Right renal pelvis (tissue), 4 donors: ENCODE results near the gene TRIM40. TPM values are rescaled to one million over a fixed set of nuclear protein-coding genes. Genes with fewer than 3 reads are reported as not detected.
A peak's percentile ranks its signal among the peaks of the same experiment; 100 is the strongest.

Experiments
- DNase-seq, 4 donors: peaks; one replicate each; pipeline ENCODE4 v3.0.0-alpha.2; 2013; ENCODE audit warnings: low read depth in 4 of 4, low spot score in 3 of 4, missing footprints in 1 of 4
- polyA plus RNA-seq, 4 donors: library from polyadenylated mRNA; unstranded; fragments of 120-200 nt; gene quantifications; one replicate each; pipeline ENCODE4 v1.2.1, GENCODE V29; 2013; ENCODE audit not compliant: insufficient read length in 4 of 4

Gene TRIM40
- polyA plus RNA-seq, 4 donors: 0.06 to 0.14 TPM; not detected in 2

DNA sequence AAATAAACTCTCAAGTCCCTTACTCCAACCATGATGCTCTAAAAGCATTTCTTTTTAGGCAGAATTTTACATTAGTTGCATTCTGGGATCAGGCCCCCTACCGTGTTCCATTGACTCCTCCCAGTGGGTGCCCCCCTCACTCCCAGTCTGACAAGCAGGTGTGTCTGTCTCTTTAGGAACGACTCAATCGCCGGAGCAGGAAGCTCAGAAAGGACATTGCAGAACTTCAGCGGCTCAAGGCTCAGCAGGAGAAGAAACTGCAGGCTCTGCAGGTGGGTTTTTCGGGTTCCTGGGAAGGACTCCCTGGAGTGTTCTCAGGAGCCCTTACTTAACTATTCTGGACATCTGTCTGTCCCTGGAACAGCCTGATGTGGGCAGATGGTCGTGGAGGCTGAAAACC is 9.9 kb downstream of the TRIM40 start:
- no peak for DNase-seq

DNA sequence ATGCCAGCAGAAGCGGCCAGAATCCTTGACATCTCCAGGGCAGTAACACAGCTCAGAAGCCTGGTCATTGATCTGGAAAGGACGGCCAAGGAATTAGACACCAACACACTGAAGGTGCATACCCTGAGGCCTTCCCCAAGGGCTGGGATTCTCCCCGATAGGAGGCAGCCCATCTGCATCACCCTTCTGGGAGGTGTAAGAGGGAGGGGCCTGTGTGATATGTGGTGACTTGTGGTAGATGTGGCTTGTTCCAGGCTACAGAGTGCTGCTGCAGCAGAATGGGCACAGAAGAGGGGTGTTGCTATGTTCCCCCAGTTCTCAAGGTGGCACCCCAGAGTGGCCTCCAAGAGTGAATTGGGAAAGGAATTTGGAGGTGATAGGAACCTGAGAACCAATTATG is 11.2 kb downstream of the TRIM40 start:
- no peak for DNase-seq

DNA sequence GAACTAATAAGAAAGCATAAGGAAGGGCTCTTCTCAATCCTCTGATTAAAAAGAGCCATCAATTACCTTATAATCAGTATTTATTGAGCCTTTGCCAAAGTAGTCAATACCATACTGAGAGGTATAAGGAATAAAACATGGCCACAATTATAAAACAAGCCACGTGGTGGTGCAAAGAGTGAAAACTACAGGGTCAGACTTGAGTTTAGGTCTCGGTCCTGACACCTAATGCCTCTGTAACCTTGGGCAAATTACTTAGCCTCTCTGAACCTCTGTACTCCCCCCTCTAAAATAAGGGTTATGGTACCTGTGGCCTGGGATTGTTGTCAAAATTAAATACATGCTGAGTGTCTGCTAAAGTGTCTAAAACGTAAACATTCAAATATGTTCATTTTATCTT is 13.3 kb downstream of the TRIM40 start:
- DNase-seq: no peak

DNA sequence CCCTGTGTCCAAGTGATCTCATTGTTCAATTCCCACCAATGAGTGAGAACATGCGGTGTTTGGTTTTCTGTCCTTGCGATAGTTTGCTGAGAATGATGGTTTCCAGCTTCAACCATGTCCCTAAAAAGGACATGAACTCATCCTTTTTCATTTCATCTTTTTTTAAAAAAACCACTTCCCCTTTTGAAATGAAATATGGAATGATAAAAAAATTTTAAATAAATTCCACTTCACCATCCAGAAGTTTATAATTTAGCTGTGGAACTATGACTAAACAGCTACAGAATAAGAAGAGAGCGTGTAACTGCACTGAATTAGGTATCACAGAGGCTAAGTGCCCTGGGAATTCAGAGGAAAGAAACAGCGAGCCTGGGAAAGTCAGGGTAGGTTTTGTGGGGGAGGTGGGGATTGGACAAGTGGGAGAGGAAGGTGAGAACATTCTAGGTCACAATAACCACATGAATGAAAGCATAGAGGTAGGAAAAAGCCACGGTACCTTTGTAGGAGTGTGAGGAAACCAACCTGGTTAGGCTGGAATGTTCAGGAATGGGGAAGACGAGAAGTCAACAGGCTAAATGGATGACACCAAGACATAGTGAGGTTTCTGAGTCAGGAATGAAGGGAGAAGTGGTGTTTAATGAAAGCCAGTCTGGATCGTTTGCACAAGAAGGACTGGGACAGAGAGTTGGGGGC is 14.1 kb downstream of the TRIM40 start:
- DNase-seq: no peak

DNA sequence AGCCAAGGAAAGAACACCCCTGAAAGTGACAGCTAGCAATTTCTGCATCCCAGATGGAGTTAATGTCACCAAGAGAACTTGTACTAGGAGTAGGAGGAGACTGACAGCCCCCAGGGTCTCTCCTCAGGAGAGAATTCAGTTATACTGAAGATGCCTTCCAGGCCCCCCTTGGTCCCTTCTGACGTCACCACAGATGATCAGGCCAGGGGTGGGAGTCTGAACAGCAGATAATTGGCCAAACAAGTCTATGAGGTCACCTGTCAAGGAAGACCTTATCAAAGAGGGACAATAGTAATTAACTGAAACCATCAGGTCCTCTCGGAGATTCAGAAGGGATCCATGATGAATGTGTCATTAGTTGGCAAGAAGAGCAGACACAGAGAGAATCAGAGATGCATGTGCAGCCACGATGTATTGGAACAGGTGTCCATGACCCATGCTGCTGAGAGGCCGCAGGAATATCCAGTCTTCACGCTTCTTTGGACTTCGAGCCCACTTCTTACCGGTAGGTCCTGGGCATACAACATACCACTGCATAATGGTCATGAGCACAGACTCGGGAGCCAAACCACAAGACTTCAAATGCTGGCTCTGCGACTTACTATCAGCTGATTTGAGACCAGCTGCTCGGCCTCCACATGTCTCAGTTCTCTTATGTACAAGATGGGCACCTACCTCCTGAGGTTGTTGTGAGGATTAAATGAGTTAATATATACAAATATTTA is 14.9 kb downstream of the TRIM40 start:
- no peak for DNase-seq

DNA sequence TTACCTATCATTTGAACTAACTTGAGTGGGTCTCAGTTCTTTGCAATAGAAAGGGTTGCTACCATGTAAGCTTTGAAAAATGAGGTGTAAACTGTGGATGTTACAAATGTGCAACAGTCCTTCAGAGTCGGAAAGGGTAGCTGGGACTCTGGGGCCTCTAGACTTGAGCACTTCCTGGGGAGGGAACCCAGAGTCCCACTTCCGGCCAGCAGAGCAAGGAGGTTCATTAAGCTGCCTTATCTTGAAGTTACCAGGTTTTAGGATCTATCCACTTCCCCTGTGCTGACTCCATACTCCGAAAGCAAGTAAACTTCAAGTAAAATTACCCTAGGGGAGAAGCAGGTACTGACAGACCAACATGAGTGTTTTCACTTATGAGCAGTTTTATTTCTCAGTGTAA is 15.6 kb downstream of the TRIM40 start:
- no peak for DNase-seq

DNA sequence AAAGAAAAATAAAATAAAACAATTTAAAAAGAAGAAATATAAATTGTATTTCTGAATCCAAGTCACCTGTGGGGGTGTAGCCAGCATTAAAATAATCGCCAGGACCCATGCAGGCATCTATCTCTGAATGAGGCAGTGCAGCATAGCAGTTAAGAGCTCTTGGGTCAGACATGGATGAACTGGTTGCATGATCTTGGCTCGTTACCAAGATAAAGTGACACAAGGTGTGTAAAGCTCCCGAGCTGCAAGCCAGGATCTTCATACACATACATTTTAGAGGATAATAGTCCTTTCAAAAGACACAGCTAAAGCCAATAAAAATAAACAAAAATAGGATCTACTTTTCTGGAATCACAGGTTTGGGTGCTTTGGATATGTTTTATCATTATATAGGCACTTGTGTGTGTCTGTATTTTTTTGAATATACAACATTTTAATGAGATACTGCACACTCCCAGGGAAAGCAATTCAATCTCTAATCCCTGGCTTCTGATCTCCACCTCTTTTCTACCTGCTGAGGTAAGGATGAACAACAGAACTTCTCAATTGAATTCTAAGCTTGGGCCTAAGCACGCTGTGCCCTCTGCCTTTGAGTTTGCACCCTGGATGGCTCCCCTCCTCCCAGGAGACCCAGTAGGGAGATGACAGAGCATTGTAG is 16.2 kb downstream of the TRIM40 start:
- no peak for DNase-seq

DNA sequence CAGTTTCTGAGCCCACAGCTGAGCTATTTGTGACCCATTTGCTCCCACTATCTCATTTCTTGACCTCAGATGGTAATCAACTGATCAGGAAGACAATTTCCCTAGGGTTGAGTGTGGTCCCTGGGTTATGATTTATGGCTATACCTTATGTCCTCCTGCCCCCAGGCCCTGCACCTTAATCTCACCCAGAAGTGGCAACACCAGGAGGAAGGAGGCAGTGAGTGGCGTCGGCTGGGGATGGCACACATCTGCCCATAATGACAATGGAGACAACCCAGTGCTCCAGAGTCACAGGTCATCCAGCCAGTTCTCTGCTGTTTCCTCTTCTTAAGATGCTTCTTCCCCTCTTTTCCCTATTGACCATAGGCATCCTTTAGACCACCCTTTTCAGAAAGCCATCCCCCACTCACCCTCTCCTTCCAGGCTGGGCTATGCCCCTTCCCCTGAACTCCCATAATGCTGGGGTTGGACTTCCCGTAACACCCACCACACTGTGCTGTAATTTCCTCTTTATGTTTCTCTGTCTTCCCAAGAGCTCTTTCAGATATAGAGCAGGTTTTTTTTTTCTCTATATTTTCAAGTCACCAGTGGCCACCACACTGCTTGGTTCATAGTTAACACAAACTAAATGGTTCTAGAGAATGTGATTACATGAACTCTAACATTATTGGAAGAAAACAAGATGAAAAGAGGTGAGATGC is 17.1 kb downstream of the TRIM40 start:
- DNase-seq: no peak

DNA sequence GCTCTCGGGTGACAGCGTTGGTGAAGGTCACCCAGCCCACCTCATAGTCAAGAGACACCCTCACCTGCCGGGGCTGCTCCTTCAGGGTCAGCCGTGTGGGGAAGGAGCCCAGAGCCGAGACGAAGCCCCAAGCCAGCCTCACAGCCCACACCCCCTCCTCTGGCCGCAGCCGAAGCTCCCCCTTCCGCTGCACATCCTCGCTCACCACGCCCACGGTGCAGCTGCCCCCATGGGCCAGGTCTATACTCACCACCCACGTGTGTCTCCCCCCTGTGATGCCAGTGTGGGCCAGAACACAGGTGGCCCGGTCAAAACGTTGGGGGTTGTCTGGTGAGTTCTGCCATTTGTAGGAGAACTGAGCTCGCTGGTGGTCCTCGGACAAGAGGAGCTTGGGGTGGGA is 18.1 kb downstream of the TRIM40 start:
- DNase-seq: no peak

DNA sequence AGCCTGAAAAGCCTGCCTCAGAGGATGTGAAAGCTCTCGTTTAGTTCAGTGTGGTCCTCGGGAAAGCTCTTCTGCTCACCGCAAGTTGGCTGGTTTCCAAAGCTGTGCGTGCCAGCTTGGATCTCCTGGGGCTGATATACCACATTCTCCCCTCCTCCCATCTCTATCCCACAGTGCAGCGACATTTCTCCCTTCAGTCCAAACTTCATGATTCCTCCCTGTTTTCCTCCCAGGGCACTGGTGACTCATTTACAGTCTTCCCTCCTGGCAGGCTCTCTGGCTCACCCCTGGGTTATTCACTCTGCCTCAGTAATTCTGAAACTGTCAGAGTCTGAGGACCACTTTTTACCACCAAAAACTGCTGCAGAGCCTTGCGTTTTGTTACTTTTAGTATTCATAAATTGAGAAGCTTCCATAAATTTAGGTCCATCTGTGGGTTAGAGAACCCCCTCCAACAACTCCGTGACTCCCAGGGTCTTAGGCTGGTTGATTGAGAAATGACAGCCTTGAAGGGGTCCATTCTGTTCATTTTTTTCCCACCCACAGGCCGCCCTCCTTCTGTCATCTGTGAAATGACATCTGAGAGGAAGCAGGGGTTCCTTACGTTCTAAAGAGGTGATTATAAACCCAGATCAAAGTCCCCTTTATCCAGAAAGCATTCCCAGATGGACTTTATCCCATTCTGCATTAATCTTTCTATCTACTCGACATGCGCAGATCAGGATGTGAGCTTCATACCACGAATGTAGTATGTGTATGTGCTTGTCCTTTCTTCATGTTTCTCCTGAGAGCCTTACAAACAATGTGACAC is 19.0 kb downstream of the TRIM40 start:
- no peak for DNase-seq

DNA sequence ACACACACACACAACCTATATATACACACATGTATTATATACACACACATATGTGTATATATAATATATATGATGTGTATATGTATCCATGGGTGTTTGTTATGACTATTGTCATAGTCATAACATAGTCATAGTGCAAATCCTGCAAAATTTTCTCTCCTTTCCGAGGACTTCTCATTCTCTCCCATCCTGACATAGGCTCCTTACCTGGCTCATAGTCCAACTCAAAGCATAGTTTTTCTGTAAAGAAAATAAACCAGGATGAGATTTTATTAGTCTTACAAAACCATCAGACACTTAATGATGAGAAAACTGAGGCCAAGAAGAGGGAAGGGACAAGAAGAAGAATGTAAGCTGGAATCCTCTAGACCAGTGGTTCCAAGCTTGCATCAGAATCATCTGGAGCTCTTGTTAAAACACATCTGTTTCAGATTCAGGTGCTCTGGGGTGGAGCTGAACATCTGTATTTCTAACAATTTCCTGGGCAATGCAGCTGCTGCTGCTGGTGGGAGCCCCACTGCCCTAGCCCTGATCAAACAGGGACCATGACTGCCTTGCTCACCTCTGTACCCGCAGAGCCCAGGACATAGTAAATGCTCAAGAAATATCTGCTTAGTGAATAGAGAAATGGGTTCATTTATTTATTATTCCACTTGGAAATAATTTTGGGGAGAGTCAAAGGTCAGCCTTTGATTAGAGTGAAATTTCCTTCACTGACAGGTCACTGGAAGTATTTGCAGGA is 19.8 kb downstream of the TRIM40 start:
- DNase-seq: no peak

DNA sequence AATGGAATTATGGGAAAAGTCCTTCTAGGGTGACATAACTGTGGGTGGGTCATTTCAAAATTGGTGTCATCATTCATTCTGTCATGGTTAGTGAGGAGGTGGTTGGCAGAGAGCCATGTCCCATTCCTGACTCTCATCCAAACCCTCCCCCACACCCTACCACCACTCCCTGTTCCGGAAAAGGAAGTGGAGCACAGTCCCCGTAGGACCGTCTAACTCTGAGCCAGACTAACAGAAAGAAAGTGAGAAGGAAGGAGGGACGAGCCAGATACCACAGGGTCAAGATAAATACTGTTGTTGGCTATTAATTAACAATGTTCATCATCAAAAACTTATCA is 20.3 kb downstream of the TRIM40 start:
- peak in 1 of 4 donors; percentile 17 for DNase-seq

DNA sequence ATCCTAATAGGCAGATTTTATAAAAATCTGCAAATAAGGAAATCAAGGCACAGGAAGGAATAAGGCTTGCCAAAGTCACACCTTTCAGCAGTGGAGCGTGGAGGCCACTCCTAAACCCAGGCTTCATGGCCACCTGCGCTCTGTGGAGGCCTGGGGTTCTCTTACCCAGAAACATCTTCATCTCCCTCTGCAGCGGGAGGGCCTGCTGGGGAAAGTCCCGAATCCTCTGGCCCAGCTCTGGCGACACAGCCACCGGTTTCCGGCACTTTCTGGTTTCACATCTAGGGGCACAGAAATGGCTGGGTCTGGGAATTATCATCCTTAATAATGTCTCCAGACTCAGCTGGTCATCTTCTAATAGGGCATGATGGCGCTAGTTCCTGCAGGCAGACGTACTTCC is 20.8 kb downstream of the TRIM40 start:
- no peak for DNase-seq

DNA sequence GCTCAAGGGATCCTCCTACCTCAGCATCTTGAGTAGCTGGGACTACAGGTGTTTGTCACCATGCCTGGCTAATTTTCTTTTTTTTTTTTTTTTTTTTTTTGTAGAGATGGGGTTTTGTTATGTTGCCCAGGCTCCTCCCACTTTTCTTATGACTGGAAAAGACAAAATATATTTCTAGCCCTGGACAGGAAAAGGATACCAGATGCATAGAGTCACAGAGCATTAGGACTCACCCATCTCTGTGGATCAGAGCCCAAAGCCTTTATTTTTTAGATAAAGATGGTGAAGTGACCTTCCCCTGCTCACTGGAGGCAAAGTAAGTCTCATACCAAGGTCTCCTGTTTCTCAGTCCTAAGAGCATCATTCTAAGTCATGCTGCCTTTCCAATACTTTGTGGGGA is 21.6 kb downstream of the TRIM40 start:
- DNase-seq: no peak

DNA sequence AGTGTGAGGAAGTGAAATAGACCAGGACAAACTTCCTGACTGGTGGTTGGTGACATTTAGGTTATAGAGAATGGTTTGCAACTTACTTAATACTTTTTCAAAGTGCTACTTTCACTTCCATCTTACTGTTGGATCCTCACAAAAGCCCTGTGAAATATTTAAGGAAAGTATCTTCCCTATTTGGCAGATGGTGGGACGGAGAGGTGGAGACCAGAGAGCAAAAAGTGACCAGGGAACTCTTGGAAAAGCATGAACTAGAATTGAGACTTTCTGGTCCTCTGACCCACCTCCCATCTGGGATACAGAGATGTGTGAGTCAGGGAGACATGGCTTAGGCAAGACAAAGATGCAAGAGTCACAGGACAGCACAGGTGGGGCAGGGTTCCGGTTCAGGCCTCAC is 22.1 kb downstream of the TRIM40 start:
- DNase-seq: no peak

DNA sequence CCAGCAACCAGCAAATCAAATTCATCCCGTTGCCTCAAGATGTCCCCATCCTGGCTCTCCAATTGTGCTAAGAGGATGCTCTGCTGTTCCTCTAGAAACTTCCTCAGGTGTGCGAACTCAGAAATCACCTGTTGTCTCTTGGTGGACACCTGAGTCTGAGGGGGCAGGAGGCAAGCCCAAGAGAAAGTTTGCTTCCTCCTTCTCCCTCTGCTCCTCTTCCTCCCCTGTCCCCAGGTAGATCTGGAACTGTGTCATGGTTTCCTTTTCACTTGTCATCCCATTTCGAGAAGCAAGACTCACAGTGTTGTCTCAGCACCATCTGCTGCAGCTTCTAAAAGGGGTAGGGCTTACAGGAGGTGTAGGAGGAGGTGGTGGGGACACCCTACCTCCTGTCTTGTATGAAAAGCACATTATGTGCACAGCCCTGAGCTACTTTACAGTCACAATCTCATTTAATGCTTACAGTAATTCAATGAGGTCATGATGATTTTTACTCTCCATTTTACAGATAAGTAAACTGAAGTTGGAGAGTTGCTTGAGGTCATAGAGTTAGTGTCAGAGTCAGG is 22.6 kb downstream of the TRIM40 start:
- no peak for DNase-seq

DNA sequence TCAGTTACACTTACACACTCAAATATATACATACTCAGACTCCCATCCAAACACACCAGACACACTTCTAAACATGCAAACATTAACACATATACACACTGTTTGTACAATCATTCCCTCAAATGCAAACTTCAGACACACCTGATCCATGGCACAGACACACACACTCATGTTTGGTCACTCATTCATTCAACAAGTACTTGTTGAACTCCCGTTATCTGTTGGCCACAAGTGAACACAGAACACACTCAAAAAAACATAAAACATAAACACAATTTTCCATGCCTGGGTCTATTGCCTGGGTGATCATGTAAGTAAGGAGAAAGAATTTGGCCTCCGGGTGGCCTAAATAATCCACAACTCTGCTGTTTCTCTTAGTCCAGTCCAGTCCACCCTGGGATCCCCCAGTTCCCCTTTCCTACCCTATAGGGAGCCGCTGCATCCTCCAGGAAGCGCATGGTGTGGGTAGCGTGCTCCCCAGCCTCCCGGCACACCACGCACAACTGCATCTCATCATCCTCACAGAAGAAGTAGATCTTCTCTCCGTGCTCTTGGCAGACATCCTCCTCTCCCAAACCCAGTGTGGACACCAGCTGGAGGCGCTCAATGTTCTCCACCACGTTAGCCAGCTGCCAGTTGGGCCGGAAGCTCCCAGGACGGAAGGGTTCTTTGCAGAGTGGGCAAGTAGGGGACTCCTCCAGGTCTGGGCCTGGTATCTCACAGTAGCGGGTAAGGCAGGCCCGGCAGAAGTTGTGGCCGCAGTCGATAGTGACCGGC is 24.3 kb downstream of the TRIM40 start:
- no peak for DNase-seq

DNA sequence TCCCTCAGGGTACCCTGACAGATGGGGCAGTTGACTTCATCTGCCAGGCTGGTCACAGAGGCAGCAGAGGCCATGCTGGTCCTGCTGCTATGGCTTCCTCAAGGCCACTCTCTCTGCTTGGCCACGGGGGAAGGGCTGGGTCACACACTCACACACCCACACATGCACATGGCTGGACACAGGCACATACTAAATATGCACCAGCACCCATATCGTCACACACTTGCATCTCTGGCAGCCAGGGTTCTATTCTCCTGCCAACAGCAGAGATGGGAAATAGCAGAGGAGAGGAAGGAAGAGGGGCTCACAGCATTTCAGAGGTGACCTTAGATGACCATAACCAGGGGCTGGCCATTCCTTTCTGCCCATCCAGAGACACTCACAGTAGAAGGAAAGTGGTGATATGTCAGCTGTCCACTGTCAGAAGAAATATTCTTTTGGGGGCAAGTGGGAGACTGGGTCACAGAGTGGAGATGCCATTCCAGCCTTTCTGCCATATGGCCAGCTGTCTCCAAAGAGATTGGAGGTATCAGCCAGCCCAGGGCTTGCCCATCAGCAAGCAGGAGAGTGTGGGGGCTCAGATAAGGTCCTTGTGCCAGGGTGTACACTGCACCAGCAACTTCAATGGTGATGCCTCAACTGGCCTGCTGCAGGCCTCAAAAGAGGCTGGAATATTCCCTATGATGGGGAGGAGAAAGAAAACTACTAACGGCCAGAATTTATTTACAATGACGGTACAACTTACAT is 25.0 kb downstream of the TRIM40 start, which contains the start of gene TRIM10:
Gene TRIM10 (minus strand): TSS at position 427 of the 747 bp plus-strand sequence. CDS start 353 bp downstream, at position 74.
- DNase-seq: no peak
